Endodermal cell (in vitro differentiated cells): ENCODE results near the gene MAN1A2. TPM values are rescaled to one million over a fixed set of nuclear protein-coding genes. Genes with fewer than 3 reads are reported as not detected.

ENCODE experiments used
- DNase-seq: peaks from one replicate; pipeline ENCODE4 v3.0.0-alpha.2; 2017
- H3K27ac ChIP-seq: 2 replicates; pipeline ENCODE4 v1.5.1; 2013; ENCODE audit warnings: mild to moderate bottlenecking, low read depth, low read length, moderate library complexity
- H3K27me3 ChIP-seq: 2 replicates; pipeline ENCODE4 v1.6.1; 2013; ENCODE audit warnings: mild to moderate bottlenecking, low read length, moderate library complexity; ENCODE audit not compliant: insufficient read depth, control insufficient read depth, poor library complexity, severe bottlenecking
- H3K36me3 ChIP-seq: 2 replicates; pipeline ENCODE4 v1.7.0; 2013; ENCODE audit warnings: mild to moderate bottlenecking, low read length, moderate library complexity; ENCODE audit not compliant: control insufficient read depth, insufficient read depth
- H3K4me1 ChIP-seq: one replicate; pipeline ENCODE4 v1.7.0; 2013; ENCODE audit warnings: low read length; ENCODE audit not compliant: control insufficient read depth, insufficient read depth
- H3K4me3 ChIP-seq: 2 replicates; pipeline ENCODE4 v1.5.1; 2013; ENCODE audit warnings: mild to moderate bottlenecking, low read length, moderate library complexity
- H3K9ac ChIP-seq: 2 replicates; pipeline ENCODE4 v1.6.1; 2013; ENCODE audit warnings: mild to moderate bottlenecking, low read length, moderate library complexity; ENCODE audit not compliant: poor library complexity, severe bottlenecking; ENCODE audit errors: extremely low read depth
- H3K9me3 ChIP-seq: 2 replicates; pipeline ENCODE4 v1.6.1; 2013; ENCODE audit warnings: mild to moderate bottlenecking, low read length, moderate library complexity; ENCODE audit not compliant: control insufficient read depth
- H3K27ac Mint-ChIP-seq: 2 replicates; pipeline ENCODE4 v1.8.0; 2020; ENCODE audit warnings: mixed read lengths
- H3K27me3 Mint-ChIP-seq: 2 replicates; pipeline ENCODE4 v1.8.0; 2021; ENCODE audit warnings: mild to moderate bottlenecking, mixed read lengths; ENCODE audit not compliant: insufficient read depth
- H3K36me3 Mint-ChIP-seq: 2 replicates; pipeline ENCODE4 v1.8.0; 2020; ENCODE audit warnings: low read depth, mixed read lengths
- H3K4me1 Mint-ChIP-seq: 2 replicates; pipeline ENCODE4 v1.8.0; 2020; ENCODE audit warnings: mixed read lengths
- H3K4me3 Mint-ChIP-seq: 2 replicates; pipeline ENCODE4 v1.8.0; 2020; ENCODE audit warnings: mild to moderate bottlenecking, moderate library complexity, mixed read lengths
- H3K9me3 Mint-ChIP-seq: 2 replicates; pipeline ENCODE4 v1.8.0; 2020; ENCODE audit warnings: mild to moderate bottlenecking, mixed read lengths
- CTCF ChIP-seq: fragments of 200-600 bp; sonication (generic); conservative IDR thresholded peaks from 2 replicates; pipeline ENCODE4 v1.5.0; 2021; ENCODE audit warnings: antibody characterized with exemption, mild to moderate bottlenecking
- WGBS, 2 experiments: methylation state at CpG; one replicate each; pipeline versions ENCODE4 v1.1.5 to v1.1.7; 2013; ENCODE audit warnings: missing lambda C conversion rate in 2 of 2, mixed read lengths in 1 of 2; ENCODE audit not compliant: insufficient coverage in 1 of 2, insufficient read length in 1 of 2; 5-methylcytosine and 5-hydroxymethylcytosine counted together
- total RNA-seq, 2 donors: library from RNA; stranded (reverse); fragmentation: NEBNext Ultra II Directional in 1 of 2; extraction: Animal tissue kit (Norgen Biotek cat#: 25700) in 1 of 2; gene quantifications; 2 replicates in 1 of 2; 3 replicates in 1 of 2; pipeline ENCODE4 v1.2.1, GENCODE V29; 2021

The MAN1A2 gene
- total RNA-seq, 2 donors from 2014 or later: 33.3 to 40.9 TPM

GRCh38 chr1:117401761-117402160 lies 34.5 kb downstream of the MAN1A2 start:
- H3K9me3 ChIP-seq: peaks cover 16% of the 10 kb centered on the region
- H3K4me1 Mint-ChIP-seq: no peaks in the 10 kb centered on the region
- H3K4me1 ChIP-seq: no peaks in the 10 kb centered on the region
- TF ChIP-seq CTCF: no peak
- peaks cover 13% of the 10 kb centered on the region for H3K9me3 Mint-ChIP-seq
- H3K4me3 ChIP-seq: no peak overlapping the region
- peaks cover 37% of the 10 kb centered on the region for H3K36me3 Mint-ChIP-seq
- H3K4me3 Mint-ChIP-seq: no peak overlapping the region
- no peaks in the 10 kb centered on the region for H3K27me3 Mint-ChIP-seq
- no peaks in the 10 kb centered on the region for H3K27me3 ChIP-seq
- no peak overlapping the region for H3K27ac Mint-ChIP-seq
- H3K27ac ChIP-seq: no peak overlapping the region
- no peak overlapping the region for H3K9ac ChIP-seq
- H3K36me3 ChIP-seq: peaks cover 42% of the 10 kb centered on the region
- DNase-seq: no peak

- no peak for DNase-seq
- Histone ChIP-seq H3K9me3 (peaks cover 16% of the 10 kb centered on the region), H3K27me3 (no peaks in the 10 kb centered on the region), H3K4me1 (no peaks in the 10 kb centered on the region), H3K9ac (no peak overlapping the region), H3K4me3 (no peak overlapping the region), H3K36me3 (peaks cover 42% of the 10 kb centered on the region), H3K27ac (no peak overlapping the region)
- Mint-ChIP-seq H3K4me1 (no peaks in the 10 kb centered on the region), H3K27me3 (no peaks in the 10 kb centered on the region), H3K9me3 (peaks cover 13% of the 10 kb centered on the region), H3K27ac (no peak overlapping the region), H3K4me3 (no peak overlapping the region), H3K36me3 (peaks cover 37% of the 10 kb centered on the region)
- WGBS, 2 experiments: 90% methylated on average over 2 of the region's 3 CpGs; no CpG with 5 or more reads in 1 of the 2 experiments
- TF ChIP-seq CTCF: no peak
Observed at GRCh38 chr1:117403597-117403996, 36.3 kb downstream of the MAN1A2 start.

- no peak overlapping the region for H3K27ac Mint-ChIP-seq
- Histone ChIP-seq H3K9ac (no peak overlapping the region), H3K9me3 (peaks cover 16% of the 10 kb centered on the region), H3K36me3 (peaks cover 42% of the 10 kb centered on the region), H3K4me3 (no peak overlapping the region), H3K27me3 (no peaks in the 10 kb centered on the region), H3K27ac (no peak overlapping the region), H3K4me1 (no peaks in the 10 kb centered on the region)
- H3K4me3 Mint-ChIP-seq: no peak overlapping the region
- no peak for DNase-seq
- no peaks in the 10 kb centered on the region for H3K27me3 Mint-ChIP-seq
- peaks cover 37% of the 10 kb centered on the region for H3K36me3 Mint-ChIP-seq
- no peak for TF ChIP-seq CTCF
- H3K9me3 Mint-ChIP-seq: peaks cover 13% of the 10 kb centered on the region
- H3K4me1 Mint-ChIP-seq: no peaks in the 10 kb centered on the region
Observed at GRCh38 chr1:117405042-117405441, 37.8 kb downstream of the MAN1A2 start.
